PC-3 (cell line): ENCODE measurements around the gene CALR3. TPM values are rescaled to one million over a fixed set of nuclear protein-coding genes. Genes with fewer than 3 reads are reported as not detected.
A peak's percentile ranks its signal among the peaks of the same experiment; 100 is the strongest.

Experiments used
- ATAC-seq: fragments of 200-7000 bp; cut with Tn5 transposase; 2 replicates; pipeline ENCODE4 v1.9.1; 2020; ENCODE audit warnings: mild to moderate bottlenecking, moderate library complexity
- BruUV-seq: library from RNA; stranded (reverse); fragments of 400-500 nt; replicated peaks from 2 replicates; lab custom pipeline; 2021; lab: Mats Ljungman, UMichigan
- CTCF ChIA-PET: fragments of 300-600 bp; sonication (Branson Sonifier 250); formaldehyde crosslinking; loops from one replicate; lab custom pipeline; 2022; ENCODE audit warnings: antibody characterized with exemption; lab: Charles Lee
- POLR2A ChIA-PET: fragments of 300-600 bp; sonication (Branson Sonifier 250); formaldehyde crosslinking; loops from one replicate; lab custom pipeline; 2022; ENCODE audit warnings: antibody characterized with exemption; ENCODE audit not compliant: unreplicated experiment; lab: Charles Lee
- DNase-seq: peaks from one replicate; pipeline ENCODE4 v3.0.0-alpha.2; 2015
- H2AFZ ChIP-seq: fragments of 300-600 bp; sonication (generic); 2 replicates; pipeline ENCODE4 v1.6.0; 2016; ENCODE audit warnings: antibody characterized with exemption, low read length
- H3F3A ChIP-seq: fragments of 300-600 bp; sonication (generic); one replicate; pipeline ENCODE4 v1.6.0; 2017; ENCODE audit warnings: antibody characterized with exemption, low read length, control low read depth, mild to moderate bottlenecking; ENCODE audit not compliant: unreplicated experiment
- H3K27ac ChIP-seq: fragments of 300-600 bp; sonication (generic); 2 replicates; pipeline ENCODE4 v1.5.1; 2016; ENCODE audit warnings: mild to moderate bottlenecking, low read length
- H3K27me3 ChIP-seq: fragments of 300-600 bp; sonication (generic); 2 replicates; pipeline ENCODE4 v1.6.1; 2016; ENCODE audit warnings: low read length, mixed read lengths
- H3K36me3 ChIP-seq: fragments of 300-600 bp; sonication (generic); 2 replicates; pipeline ENCODE4 v1.6.1; 2016; ENCODE audit warnings: low read depth, mixed run types, low read length, mixed read lengths
- H3K4me1 ChIP-seq: fragments of 300-600 bp; sonication (generic); 2 replicates; pipeline ENCODE4 v1.5.1; 2016; ENCODE audit warnings: low read length; ENCODE audit not compliant: insufficient read depth
- H3K4me2 ChIP-seq: fragments of 300-600 bp; sonication (generic); 2 replicates; pipeline ENCODE4 v1.6.0; 2016; ENCODE audit warnings: low read length
- H3K4me3 ChIP-seq: fragments of 300-600 bp; sonication (generic); 2 replicates; pipeline ENCODE4 v1.5.1; 2016; ENCODE audit warnings: mild to moderate bottlenecking, low read length, mixed read lengths
- H3K79me2 ChIP-seq: fragments of 300-600 bp; sonication (generic); 2 replicates; pipeline ENCODE4 v1.6.1; 2017; ENCODE audit warnings: low read length, mixed read lengths
- H3K9ac ChIP-seq: fragments of 300-600 bp; sonication (generic); 2 replicates; pipeline ENCODE4 v1.6.0; 2016; ENCODE audit warnings: mild to moderate bottlenecking, low read length
- H3K9me2 ChIP-seq: fragments of 300-600 bp; sonication (generic); replicated peaks from 2 replicates; pipeline ENCODE4 v1.6.1; 2016; ENCODE audit warnings: mixed run types, low read length, mixed read lengths
- H3K9me3 ChIP-seq: fragments of 300-600 bp; sonication (generic); 2 replicates; pipeline ENCODE4 v1.6.1; 2016; ENCODE audit warnings: low read length, mixed read lengths
- H4K20me1 ChIP-seq: fragments of 300-600 bp; sonication (generic); 2 replicates; pipeline ENCODE4 v1.6.1; 2016; ENCODE audit warnings: low read length, mixed read lengths
- EZH2 ChIP-seq: fragments of 300-600 bp; sonication (generic); IDR thresholded peaks from one replicate; pipeline ENCODE4 v1.6.1; 2017; ENCODE audit warnings: antibody characterized with exemption, mild to moderate bottlenecking, low read length; ENCODE audit not compliant: unreplicated experiment
- EZH2phosphoT487 ChIP-seq: fragments of 300-600 bp; sonication (generic); IDR thresholded peaks from 2 replicates; pipeline ENCODE4 v1.6.1; 2018; ENCODE audit warnings: mild to moderate bottlenecking, antibody characterized with exemption, low read length, borderline replicate concordance
- intact Hi-C: fragments of 100-400 bp; cut with micrococcal nuclease; formaldehyde crosslinking; loops from 2 replicates; pipeline ENCODE4 v1.9.0; 2023
- total RNA-seq: library from RNA; depleted of rRNA; stranded (reverse); fragments of >200 nt; gene quantifications from 2 replicates; pipeline ENCODE4 v1.2.3, GENCODE V29; 2014
- TF ChIP-seq, protein P1 (sequence below): fragments of 300-600 bp; sonication (generic); conservative IDR thresholded peaks from 2 replicates; pipeline ENCODE4 v1.5.1; 2017; ENCODE audit warnings: antibody characterized with exemption, low read depth, mild to moderate bottlenecking, low read length

Gene CALR3
- total RNA-seq, 1 experiment from 2014 or later: 0.47 TPM

DNA sequence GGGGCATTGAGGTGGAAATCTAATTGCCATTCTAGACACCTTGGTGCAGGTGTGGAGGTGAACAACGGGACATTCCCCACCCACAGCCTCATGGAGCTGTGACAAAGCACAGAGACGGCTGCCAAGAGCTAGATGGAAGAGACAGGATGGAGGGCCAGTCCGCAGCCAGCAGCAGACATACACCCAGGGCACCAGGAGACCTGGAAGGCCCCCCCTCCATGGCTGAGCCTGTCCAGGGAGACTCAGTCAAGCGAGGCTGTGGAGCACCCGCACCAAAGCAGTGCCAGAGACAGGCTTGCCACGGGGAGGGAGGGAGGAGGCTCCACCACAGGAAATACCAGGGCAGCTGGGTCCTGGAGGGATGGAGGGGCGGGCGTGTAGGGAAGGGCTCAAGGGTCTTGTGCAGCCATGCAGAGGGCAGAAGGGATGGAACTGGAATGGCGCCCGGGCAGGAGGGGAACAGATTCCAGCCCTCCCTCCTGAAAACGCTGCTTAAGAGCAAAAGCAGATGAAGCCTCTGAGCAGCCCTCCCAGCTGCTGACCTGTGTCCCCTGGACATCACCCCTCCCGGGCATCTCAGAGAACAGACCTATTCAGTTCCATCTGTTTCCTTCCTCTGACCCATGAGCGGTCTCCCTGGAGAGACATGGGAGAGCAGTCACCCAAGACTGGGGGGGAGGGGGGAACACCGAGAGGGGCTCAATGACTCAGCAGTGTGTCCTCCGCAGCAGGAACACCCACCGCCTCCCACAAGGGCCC lies 38.6 kb downstream of the CALR3 start:
- POLR2A ChIA-PET: no interaction called here

DNA sequence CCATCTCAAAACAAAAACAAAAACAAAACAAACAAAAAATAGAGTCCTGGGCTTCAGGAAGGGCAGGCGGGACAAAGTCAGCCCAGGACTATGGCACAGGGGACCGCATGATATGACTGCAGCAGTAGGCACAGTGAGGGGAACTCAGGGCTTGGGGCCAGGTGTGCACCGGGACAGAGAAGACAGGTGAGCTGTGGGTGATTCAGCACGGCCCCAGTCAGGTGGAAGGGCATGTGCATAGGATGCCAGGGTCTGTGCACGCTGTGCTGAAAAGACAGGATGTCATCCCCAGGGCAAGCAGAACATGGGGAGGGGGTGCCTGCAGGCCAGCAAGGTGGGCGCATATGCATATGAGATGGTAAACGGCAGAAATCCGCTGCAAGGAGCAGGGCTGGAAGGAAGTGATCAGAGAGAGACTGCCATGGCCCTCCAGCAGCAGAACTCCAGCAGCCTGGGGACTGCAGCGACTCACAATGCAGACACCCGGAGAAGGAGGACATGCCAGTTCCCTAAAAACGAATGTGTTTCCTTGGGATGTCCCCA lies 39.2 kb downstream of the CALR3 start:
- no peaks in the 10 kb centered on the region for H3F3A ChIP-seq
- ATAC-seq (no peak), DNase-seq (peak; percentile 6)
- no peaks in the 10 kb centered on the region for H3K9me3 ChIP-seq
- H3K4me1 ChIP-seq: peaks cover 16% of the 10 kb centered on the region; the same call in 1 of the 2 replicates
- no peak overlapping the region for H3K27ac ChIP-seq
- H3K36me3 ChIP-seq: no peaks in the 10 kb centered on the region
- POLR2A ChIA-PET: no interaction called here
- no peak overlapping the region for H3K9ac ChIP-seq
- H3K27me3 ChIP-seq: no peaks in the 10 kb centered on the region
- no peak overlapping the region for H2AFZ ChIP-seq
- CTCF ChIA-PET: no interaction called here
- peaks cover 53% of the 10 kb centered on the region for H4K20me1 ChIP-seq
- BruUV-seq: no TSS peak
- H3K4me3 ChIP-seq: no peak overlapping the region
- H3K9me2 ChIP-seq: no peaks in the 10 kb centered on the region
- intact Hi-C loops: no loop called here
- H3K79me2 ChIP-seq: peaks cover 98% of the 10 kb centered on the region
- H3K4me2 ChIP-seq: no peak overlapping the region
- TF ChIP-seq, protein P1, sequence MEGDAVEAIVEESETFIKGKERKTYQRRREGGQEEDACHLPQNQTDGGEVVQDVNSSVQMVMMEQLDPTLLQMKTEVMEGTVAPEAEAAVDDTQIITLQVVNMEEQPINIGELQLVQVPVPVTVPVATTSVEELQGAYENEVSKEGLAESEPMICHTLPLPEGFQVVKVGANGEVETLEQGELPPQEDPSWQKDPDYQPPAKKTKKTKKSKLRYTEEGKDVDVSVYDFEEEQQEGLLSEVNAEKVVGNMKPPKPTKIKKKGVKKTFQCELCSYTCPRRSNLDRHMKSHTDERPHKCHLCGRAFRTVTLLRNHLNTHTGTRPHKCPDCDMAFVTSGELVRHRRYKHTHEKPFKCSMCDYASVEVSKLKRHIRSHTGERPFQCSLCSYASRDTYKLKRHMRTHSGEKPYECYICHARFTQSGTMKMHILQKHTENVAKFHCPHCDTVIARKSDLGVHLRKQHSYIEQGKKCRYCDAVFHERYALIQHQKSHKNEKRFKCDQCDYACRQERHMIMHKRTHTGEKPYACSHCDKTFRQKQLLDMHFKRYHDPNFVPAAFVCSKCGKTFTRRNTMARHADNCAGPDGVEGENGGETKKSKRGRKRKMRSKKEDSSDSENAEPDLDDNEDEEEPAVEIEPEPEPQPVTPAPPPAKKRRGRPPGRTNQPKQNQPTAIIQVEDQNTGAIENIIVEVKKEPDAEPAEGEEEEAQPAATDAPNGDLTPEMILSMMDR: no peak
- TF ChIP-seq EZH2phosphoT487: no peak
- no peak for TF ChIP-seq EZH2

More for the DNA sequence above, 38.6 kb downstream of the CALR3 start:
- no peaks in the 10 kb centered on the region for H3K36me3 ChIP-seq
- H3K27me3 ChIP-seq: no peaks in the 10 kb centered on the region
- ATAC-seq (peak; percentile 48), DNase-seq (peak; percentile 5)
- H4K20me1 ChIP-seq: peaks cover 57% of the 10 kb centered on the region
- peaks cover 16% of the 10 kb centered on the region; the same call in 1 of the 2 replicates for H3K4me1 ChIP-seq
- intact Hi-C loops: no loop called here
- H3K4me2 ChIP-seq: no peak overlapping the region
- H3K9me3 ChIP-seq: no peaks in the 10 kb centered on the region
- no peaks in the 10 kb centered on the region for H3K9me2 ChIP-seq
- TF ChIP-seq EZH2: no peak
- H3K4me3 ChIP-seq: no peak overlapping the region
- H3F3A ChIP-seq: no peaks in the 10 kb centered on the region
- BruUV-seq: no TSS peak
- peaks cover 98% of the 10 kb centered on the region for H3K79me2 ChIP-seq
- CTCF ChIA-PET: interaction anchor here (0.7 kb wide), 1 partner anchor 13 kb away, joined by 3 read pairs; no protein-coding TSS in a partner anchor
- H2AFZ ChIP-seq: no peak overlapping the region
- H3K9ac ChIP-seq: no peak overlapping the region
- H3K27ac ChIP-seq: no peak overlapping the region

DNA sequence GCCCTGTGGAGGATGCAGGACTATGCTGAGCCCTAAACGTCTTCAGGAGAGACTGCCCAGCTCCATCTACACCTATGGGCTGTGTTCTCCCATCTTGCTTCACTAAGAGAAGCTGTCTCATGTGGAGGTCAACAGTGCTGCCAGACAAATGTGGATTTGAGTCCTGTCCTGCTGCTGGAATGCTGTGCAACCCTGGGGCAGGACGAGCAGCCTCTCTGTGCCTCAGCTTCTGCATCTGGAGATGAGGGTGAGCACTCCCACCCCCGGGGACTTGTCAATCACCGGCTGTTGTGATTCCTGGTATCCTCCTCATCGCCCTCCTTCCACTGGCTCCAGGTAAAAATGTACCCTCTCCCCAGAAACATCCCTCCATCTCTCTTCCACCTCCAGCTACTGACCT lies 40.5 kb downstream of the CALR3 start:
- Histone ChIP-seq H2AFZ (no peak overlapping the region), H3F3A (no peaks in the 10 kb centered on the region), H3K4me2 (no peak overlapping the region), H4K20me1 (peaks cover 50% of the 10 kb centered on the region), H3K4me3 (no peak overlapping the region), H3K79me2 (peaks cover 98% of the 10 kb centered on the region), H3K27ac (no peak overlapping the region), H3K36me3 (no peaks in the 10 kb centered on the region), H3K9ac (no peak overlapping the region), H3K9me3 (no peaks in the 10 kb centered on the region), H3K9me2 (no peaks in the 10 kb centered on the region), H3K4me1 (peaks cover 16% of the 10 kb centered on the region; the same call in 1 of the 2 replicates), H3K27me3 (no peaks in the 10 kb centered on the region)
- no TSS peak for BruUV-seq
- CTCF ChIA-PET: no interaction called here
- POLR2A ChIA-PET: no interaction called here
- ATAC-seq (no peak), DNase-seq (no peak)
- TF ChIP-seq EZH2phosphoT487: no peak
- TF ChIP-seq EZH2: no peak
- TF ChIP-seq, protein P1: no peak
- intact Hi-C loops: no loop called here
